ENCODE data around the gene CELF2.

Gene CELF2

DNA sequence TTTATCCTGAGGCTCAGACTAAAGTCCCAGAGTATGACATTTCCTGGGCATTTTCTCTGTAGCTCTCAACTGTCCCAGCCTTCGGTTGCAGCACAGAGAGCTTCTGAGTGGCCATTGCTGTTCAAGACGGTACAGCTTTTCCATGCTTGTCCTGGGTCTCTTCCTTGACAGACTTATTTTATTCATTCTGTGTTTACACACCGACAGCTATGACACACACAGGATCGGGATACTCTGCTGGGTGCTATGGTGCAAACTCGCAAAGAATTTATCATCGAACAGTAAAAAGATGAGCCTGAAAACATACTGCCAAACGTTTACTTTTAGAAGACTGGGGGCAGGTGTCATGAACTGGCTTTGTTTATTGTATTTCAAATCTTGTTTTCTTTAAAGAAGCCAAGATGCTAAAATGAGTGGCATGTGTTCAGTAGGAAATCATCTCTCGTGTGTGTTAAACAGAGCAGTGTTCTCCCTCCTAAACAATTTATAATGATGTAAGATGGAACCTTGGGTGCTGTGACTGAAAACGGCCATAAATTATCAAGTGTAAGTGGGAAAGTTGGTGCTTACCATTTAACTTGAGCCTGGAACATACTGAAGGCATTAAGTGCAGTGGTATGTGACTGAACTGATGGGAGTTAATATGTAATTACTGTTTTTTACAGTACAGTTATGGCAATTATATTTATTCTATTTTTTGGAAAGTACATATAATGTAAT, 120.8 kb downstream of the CELF2 start:
- no peak for DNase-seq

DNA sequence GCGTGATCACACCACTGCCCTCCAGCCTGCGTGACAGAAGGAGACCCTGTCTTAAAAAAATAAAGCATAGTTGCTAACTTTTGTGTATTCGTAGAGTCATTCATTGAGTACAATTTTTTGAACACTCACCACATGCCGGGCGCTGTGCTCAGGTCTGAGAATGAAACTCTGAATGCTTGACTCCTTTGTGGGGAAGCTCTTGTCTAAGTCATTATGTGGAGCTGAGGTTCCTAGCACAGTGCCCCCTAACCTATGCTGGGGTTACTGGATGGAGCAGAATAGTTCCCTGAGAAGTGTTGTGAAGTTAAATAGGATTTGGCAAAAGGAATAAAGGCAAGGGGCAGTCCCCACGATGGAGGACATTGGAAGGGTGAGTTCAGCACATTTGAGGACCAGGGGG, 123.3 kb downstream of the CELF2 start:
- no peak for DNase-seq

DNA sequence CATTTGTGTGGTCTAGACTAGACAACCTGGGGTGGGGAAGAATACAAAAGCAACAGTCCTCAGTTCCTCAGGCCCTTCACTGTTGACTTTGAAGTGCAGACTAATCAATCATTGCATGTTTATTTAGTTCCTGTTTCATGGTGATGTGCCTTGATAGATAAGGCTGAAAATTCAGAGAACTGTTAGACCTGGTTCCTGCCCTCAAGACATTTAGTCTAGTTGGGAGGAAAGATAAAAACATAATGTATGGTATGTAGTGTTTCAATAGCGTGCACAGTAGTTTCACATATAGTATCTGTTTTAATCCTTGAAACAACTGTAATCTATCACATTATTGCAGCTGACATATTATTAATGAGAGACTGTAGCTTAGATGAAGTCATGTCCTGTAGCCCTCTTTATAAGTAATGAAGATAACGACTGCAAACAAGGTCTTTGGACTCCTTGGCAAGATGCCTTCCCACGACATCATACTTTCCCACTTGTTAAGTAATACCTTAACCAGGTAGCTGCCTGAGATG, 124.0 kb downstream of the CELF2 start:
- DNase-seq: no peak

DNA sequence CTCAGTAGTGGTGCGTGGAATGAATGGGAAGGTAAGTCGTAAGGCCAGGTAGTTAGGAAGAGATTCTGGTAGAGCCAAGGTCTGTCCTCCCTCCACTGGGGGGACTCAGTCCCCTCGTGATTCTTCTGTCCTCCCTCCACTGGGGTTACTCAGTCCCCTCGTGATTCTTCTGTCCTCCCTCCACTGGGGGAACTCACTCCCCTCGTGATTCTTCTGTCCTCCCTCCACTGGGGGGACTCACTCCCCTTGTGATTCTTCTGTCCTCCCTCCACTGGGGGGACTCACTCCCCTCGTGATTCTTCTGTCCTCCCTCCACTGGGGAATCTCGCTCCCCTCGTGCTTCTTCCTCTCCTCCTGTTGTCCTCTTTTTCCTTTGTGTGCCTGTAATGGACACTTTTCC, 125.1 kb downstream of the CELF2 start:
- DNase-seq: no peak

DNA sequence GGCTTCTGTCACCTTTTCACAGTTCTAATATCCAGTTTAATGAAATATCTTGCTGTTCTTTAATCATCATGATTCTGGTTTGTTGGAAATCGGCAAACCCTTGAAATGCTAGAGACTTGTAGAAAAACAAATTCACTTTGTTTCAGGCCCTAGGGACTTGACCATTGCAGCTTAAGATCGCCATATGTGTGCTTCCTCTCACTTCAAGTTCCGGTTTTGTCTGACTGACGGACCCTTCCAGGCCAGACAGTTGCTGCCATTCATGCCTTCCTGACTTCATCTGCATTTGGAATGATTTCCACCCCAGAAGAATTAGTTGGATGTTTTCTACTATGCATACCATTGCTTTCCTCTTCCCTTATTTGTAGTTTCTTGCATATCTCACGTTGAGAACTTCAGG, 125.6 kb downstream of the CELF2 start:
- no peak for DNase-seq

DNA sequence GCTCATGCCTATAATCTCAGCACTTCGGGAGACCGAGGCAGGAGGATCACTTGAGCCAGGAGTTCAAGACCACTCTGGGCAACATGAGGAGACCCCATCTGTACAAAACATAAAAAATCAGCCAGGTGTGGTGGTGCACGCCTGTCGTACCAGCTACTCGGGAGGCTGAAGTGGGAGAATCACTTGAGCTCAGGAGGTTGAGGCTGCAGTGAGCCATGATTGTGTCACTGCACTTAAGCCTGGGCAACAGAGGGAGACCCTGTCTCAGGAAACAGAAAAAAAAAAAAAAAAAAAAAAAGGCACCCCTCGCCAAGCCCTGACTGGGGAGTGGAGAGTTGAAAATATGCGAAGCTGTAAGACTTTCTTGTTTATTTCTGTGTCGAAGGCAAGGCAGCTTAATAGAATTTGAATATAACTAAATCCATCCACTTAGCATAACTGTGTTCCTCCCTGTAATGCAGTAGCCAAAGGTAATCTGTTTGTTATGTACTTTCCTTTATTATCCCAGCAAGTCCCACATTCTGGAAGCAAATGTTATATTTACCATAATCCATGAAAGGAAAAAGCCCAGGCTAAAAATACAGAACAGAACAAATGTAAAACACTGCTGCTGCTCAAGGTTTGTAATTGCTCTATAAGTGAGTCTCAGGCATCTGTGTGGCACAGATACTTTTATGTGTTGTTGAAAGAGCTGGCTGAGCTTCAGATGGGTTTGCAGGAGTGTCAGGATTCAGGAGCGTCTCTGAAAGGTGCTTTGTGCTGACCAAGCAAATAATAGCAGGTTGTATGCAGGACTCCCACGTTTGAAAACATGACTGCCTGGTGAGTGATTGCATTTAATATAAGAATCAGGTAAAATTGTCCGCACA, 127.2 kb downstream of the CELF2 start:
- no peak for DNase-seq

DNA sequence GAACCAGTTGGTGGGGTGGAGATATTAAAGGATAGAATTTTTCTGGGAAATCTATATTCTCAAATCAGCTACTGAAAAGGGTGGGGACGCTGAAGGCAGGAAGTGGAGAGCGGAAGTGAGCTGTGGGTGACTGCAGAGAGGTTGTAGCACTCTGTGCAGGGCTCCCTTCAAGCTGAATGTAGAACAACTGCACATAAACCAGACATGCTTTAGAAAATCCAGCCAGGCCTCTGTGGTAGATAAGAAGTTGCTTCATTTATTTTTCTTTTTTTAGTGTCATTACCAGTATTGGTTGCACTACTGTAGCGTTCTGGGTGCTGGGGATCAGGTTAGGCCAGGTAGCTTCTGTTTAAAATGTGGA, 127.8 kb downstream of the CELF2 start:
- DNase-seq: peak; percentile 25

DNA sequence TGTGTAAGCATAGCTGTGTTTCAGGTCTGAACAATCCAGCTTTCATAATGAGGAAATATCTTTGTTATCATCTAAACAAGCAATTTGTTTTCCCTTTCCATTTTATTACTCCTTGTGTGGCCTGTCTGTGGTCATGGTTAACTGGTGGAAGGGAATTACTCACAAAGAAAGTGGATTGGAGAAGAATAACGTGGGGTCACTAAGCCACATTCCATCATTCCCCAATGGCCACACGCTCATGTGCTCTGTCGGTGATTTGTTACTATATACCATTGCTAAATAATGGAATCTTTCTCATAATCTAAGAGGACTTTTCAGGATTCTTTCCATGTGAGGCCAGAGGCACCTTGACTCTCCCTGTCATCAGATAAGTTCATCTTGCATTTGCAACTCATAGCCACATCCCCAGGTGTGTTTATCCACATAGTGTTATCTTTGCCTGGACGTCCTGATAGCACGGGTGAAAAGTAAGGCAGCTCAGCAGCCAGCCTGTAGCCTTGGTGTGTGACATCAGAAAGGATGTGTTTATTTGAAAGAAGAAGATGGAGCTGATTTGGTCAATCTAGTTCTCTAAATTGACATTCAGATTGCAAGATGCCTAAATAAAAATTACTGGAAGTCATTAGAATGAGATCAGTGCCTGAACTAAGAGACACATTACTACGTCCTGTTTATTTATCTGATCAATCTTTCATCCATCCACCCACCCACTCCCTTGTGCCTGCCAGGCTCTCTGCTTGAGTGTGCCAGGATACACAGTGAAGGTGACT, 128.9 kb downstream of the CELF2 start:
- DNase-seq: no peak

DNA sequence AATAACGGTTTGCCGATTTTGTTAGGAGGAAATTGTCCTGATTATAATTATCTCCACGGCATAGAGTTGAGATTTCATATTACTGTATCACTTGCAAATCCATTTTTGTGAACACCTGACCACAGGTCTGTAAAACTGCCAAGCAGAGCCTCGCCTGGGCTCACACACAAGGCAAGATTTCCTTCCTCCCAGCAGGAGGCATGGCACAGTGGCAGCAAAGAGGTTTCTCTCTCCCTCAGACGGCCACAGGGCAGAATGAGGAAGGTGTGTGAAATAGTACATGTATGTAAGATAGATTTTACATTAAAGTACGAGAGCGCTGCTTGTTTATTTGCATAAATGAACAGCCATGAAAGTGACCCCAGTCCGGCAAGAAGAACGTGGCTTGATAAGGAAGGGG, 130.1 kb downstream of the CELF2 start:
- DNase-seq: no peak

DNA sequence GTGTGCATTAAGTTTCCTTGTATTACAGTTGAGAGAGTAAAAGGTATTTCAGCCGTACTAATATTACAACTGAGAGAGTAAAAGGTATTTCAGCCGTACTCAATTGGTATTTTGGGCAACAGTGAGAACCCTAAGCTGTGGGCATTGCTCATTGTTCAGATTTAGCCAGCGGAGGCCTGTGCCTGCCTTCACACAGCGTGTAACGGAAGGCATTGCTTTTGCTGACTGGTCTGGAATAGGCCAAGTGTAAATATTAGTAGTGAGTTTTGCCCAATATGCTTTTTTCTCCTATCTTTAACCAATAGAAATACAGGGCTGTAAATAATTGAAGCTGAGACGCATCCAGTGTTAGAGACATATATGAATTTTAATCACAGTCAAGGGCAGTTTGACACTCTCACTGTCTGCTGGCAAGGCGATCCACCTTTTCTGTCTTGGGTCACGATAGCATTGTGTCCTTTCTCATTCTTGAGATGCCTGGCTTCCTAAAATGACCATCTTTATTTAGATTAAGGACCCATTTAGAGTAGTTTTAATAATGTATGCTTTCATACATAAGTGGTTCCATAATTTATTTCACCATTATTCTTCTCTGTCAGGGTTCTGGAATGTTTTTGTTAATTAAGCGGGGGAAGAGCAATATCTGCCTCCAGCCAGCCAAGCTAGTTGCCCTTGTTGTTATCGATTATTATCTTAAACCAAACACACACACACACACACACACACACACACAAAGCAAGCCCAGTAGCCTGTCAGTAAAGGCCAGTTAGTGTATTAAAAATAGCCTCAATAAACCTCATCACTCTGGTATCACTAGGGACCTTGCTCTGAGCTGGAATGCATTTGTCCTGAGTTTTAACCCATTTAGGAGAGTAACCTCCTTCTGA, 130.7 kb downstream of the CELF2 start:
- DNase-seq: no peak

DNA sequence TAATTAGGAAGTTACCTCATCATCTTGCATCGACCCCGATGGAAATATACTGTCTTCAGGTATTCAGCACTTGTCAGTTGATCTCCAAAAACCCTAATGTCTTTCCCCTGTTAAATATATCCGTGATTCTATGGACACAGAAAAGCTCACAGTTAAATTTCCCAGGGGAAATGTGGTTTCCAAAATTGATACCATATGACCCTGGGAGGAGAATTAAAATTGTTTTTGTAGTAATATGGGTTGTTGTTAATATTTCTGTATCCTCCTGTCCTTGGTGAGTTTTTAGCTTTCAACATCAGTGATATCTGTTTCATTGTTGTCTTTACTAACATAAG, 132.1 kb downstream of the CELF2 start:
- DNase-seq: no peak

DNA sequence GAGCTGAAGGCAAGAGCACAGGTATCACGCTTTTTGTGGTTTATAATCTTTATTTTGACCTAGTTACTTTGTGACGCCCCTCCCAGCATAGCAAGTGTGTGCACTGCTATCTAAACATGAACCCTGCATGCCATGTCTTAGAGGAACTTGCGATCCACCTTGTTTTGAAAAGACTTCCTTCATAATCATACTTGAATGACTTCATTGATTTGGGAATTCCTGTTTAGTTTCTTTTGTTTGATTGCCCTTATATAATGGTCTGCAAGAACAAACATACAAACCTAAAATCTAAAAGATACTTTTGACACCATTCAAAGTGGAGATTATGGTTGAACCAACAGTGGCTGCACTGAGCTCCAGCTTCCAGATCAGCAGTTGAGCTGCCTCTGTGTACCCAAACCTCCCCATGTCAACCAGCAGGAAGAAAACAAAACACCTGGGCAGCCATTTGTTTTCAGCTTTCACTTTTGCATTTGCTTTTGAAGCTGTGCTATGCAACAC, 132.6 kb downstream of the CELF2 start:
- DNase-seq: no peak

DNA sequence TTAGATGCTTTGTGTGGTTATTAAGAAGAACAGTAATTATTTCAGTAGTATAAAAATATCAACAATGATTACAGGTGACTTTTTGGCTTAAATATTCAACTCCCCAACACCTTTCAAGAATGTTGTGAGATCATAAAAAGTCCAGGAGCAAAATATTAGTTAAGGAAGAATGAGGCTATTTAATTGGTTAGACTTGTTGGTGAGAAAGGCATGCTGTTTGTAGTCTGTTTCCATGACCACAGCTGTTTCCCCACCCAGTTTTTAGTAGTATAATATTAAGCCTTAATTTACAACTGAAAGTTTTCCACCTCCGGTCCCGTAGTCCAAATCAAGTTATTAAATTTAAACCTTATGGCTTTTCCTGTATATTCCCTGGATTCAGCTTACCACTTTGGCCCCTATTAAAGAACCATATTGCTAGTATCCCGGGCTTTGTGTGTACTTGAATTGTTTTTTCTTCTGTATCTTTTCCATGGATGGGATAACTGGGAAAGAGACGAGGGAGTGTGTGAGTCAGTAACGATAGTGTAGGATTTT, 133.3 kb downstream of the CELF2 start:
- DNase-seq: no peak

DNA sequence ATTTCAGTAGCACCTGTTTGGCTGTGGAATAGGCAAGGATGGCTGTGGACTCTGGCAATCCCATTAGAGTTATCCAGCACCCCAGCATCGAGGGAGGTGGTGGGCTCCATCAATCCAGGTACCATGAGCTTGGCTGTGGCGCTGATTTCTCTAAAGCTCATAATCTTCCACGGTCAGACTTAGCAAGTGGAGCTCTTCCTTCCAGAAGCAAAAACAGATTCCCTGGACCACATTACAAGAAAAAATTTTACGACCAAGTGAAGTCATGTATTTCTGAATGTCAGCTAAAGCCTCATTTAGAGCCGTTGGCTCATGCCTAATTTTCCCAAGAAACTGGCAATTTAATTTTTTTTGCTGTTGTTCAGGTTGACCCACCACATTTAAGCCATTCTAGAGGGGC, 135.1 kb downstream of the CELF2 start:
- no peak for DNase-seq

DNA sequence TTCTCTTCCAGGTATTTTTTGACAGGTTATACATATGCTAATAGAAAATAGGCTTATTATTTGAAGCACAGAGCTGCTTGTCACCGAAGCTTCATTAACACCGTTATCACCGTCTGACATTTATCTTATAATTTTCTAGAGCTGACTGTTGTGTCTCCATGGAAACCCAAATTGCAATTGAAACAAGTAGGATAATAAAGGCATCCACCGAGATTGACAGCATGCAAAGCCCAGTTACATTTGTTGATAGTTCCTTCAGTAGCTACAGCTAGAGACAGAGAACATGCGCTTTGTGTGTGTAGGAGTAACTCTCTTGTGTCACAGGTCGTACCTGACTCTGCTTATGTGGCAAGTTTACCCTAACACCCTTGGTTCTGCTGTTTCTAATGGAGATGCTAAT, 135.6 kb downstream of the CELF2 start:
- DNase-seq: no peak

DNA sequence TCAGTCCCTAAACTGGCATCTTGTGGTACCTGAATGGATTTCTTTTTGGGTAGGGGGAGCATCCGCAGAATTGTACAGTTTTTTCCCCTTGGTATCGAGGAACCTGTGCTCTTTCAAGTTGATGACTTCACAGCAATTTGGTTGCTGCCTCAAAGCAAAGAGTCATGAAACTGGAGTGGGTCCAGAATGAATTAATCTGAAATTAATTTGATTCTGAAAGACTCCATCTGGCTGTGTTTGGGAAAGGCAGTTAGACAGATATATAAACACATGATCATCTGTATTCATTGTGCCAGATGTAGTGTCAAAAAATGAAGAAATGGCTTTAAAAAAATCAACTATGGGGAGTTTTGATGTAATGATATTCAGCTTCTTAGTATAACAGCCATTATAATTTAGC, 136.1 kb downstream of the CELF2 start:
- no peak for DNase-seq

DNA sequence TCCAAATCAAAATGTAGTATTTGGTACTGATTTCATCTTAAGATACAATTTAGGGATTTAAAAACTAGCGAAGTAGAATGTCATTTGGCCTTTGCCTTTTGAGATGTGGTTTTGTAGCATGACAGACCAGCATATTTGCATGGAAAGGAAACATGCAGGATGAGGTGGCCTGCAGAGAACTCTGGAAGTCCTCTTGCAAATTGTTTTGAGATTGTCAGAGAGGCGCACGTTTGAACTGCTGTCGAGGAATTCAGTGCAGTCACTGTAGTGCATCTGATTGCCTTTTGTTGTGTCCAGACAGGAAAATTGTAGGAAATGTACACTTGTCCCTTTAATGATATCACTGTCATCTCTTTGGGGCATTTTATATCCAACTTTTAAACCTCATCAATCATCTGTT, 136.7 kb downstream of the CELF2 start:
- no peak for DNase-seq

DNA sequence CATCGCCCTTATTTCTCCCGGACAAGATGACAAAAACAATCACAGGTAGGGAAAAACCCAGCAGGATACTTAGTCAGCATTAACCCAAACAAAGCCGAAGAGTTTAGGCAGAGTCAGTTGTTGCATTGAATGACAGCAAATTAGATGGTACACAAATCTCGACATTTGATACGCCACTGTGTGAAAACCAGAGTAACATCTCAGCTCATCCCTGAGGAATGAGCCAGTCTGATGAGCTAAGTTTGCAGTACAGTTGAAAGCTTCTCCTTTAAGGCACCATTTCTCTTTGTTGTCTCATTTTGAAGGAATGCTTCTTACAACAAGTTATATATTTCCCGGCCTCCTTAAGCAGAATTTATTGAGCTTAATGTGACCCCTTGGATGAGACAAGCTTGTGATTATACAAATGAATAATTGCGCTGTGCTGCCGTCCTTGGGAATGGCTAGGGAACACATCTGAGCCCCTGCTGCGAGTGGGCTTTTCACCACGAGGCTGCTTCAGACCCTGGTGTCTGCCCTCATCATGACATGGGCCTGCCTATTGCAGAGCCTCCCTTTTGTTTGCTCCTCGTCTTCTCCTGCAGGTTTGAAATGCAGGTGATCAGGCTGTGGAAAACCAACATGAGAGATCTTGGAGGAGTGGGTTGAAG, 137.3 kb downstream of the CELF2 start:
- no peak for DNase-seq

DNA sequence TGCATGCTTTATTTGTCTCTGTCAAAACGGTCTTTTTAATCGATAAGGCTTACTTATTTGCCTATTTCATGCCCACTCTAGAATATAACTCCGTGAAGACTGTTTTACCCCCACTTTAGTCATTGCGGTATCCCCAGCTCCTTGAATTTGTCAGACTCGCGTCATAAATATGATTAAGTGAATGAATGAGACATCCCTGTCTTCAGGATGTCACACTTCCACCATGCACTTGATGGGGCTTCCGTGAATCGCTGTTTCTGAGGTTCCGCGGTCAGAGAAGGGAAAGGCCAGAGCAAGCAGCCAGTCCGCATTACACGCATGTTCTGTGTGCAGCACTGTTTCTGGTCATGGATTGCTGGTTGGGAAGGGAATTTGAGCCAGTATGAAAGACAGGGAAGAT, 138.8 kb downstream of the CELF2 start:
- DNase-seq: no peak

DNA sequence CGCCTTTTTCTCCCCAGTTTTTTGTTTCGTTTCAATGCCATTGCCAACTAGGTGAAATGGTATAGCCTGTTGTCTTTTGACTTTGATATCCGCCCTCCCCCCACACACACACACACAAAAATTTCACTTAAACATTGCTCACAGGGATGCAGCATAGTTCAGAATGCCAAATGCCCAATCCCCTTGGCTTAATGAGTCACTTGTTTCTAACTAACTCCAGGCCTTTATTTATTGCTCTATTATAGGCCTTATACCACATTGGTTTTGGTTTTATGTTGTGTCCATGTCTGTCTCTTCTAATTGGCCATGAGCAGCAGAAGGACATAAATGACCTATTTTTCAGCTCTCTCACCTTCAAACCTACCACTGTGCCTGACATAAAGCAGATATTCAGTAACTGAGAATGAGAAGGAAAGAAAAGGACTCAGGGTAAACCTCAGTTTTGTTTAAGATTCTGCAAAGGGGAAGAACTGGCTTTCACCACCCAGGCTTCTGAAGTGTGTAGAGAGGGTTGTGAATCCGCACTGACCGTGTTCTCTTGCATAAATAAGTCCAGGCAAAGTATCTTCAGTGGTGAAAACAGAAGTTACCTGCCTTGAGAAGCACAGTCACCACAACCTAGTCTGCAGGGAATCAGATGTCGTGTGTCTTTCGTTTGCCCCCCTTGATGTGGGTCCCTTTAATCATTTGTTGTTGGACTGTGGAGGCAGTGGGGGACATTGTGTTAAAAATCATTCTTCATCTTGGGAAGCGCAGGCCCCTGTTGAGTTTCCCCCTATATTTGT, 139.8 kb downstream of the CELF2 start:
- no peak for DNase-seq

DNA sequence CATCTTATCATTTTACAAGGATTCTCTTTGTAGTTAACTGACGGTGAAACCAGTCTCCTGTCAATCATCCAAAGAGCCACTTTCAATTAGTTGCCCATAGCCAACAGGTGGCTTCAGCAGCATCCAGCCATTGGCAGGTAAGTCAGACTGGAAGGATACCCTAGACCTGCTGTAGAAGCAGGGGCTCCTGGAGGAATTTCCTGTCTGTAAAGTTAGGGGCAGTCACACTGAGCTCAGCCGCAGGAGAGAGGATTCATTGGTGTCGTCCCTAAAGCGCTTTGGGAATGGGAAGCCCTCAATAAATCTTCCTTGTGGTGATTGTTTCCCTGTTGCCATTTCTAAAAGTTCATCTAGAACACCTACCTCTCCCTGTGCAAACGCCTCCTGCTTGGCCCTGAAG, 140.4 kb downstream of the CELF2 start:
- DNase-seq: no peak

All from midbrain (tissue), 1 donor.